Mesendoderm (in vitro differentiated cells): Measurements from ENCODE around the gene PITPNB. TPM values are rescaled to one million over a fixed set of nuclear protein-coding genes. Genes with fewer than 3 reads are reported as not detected.
A peak's percentile ranks its signal among the peaks of the same experiment; 100 is the strongest.

ENCODE experiments used
- DNase-seq: peaks from one replicate; pipeline ENCODE4 v3.0.0; 2013
- H2AK5ac ChIP-seq: 2 replicates; pipeline ENCODE4 v1.6.1; 2013; ENCODE audit warnings: low read length, inconsistent platforms
- H2BK120ac ChIP-seq: 2 replicates; pipeline ENCODE4 v1.6.1; 2013; ENCODE audit warnings: low read depth, mild to moderate bottlenecking, low read length, moderate library complexity, mixed read lengths
- H2BK15ac ChIP-seq: replicated peaks from 2 replicates; pipeline ENCODE4 v1.6.1; 2013; ENCODE audit warnings: low read depth, mild to moderate bottlenecking, moderate library complexity
- H2BK5ac ChIP-seq: 2 replicates; pipeline ENCODE4 v1.6.1; 2013; ENCODE audit warnings: low read length, inconsistent platforms
- H3K18ac ChIP-seq: 2 replicates; pipeline ENCODE4 v1.6.1; 2013; ENCODE audit warnings: mild to moderate bottlenecking, low read length, mixed read lengths
- H3K23ac ChIP-seq: one replicate; pipeline ENCODE4 v1.6.1; 2013; ENCODE audit warnings: low read length
- H3K27ac ChIP-seq: 2 replicates; pipeline ENCODE4 v1.5.1; 2013; ENCODE audit warnings: low read depth, mild to moderate bottlenecking, inconsistent platforms, low read length, moderate library complexity
- H3K27me3 ChIP-seq: 2 replicates; pipeline ENCODE4 v1.6.1; 2013; ENCODE audit warnings: low read length, control low read depth, mild to moderate bottlenecking, inconsistent platforms; ENCODE audit not compliant: insufficient read depth, poor library complexity
- H3K36me3 ChIP-seq: 2 replicates; pipeline ENCODE4 v1.6.1; 2013; ENCODE audit warnings: low read length, inconsistent platforms; ENCODE audit not compliant: control insufficient read depth, insufficient read depth
- H3K4ac ChIP-seq: one replicate; pipeline ENCODE4 v1.6.1; 2013; ENCODE audit warnings: low read depth, mild to moderate bottlenecking, low read length, moderate library complexity
- H3K4me1 ChIP-seq: 2 replicates; pipeline ENCODE4 v1.6.1; 2013; ENCODE audit warnings: low read depth, low read length, inconsistent platforms; ENCODE audit not compliant: control insufficient read depth
- H3K4me2 ChIP-seq: 2 replicates; pipeline ENCODE4 v1.6.1; 2013; ENCODE audit warnings: low read length
- H3K4me3 ChIP-seq: 2 replicates; pipeline ENCODE4 v1.5.1; 2013; ENCODE audit warnings: mild to moderate bottlenecking, low read length
- H3K56ac ChIP-seq: one replicate; pipeline ENCODE4 v1.6.1; 2013; ENCODE audit warnings: low read length
- H3K79me1 ChIP-seq: 2 replicates; pipeline ENCODE4 v1.6.1; 2013; ENCODE audit warnings: low read length, inconsistent platforms
- H3K79me2 ChIP-seq: 2 replicates; pipeline ENCODE4 v1.6.1; 2013; ENCODE audit warnings: mild to moderate bottlenecking, low read length; ENCODE audit not compliant: control insufficient read depth, insufficient read depth
- H3K9ac ChIP-seq: 2 replicates; pipeline ENCODE4 v1.6.1; 2013; ENCODE audit warnings: low read length, inconsistent platforms
- H4K5ac ChIP-seq: one replicate; pipeline ENCODE4 v1.6.1; 2013; ENCODE audit warnings: low read length
- H4K8ac ChIP-seq: one replicate; pipeline ENCODE4 v1.6.1; 2013; ENCODE audit warnings: low read depth, mild to moderate bottlenecking, control low read depth, low read length, moderate library complexity
- WGBS: extraction: QIAGEN DNeasy Blood & Tissue Kit; methylation state at CpG from one replicate; pipeline ENCODE4 v1.1.7; 2013; ENCODE audit warnings: low lambda C conversion rate, missing lambda C conversion rate; ENCODE audit not compliant: insufficient coverage; ENCODE audit errors: extremely low coverage; 5-methylcytosine and 5-hydroxymethylcytosine counted together
- small RNA-seq: library from polyadenylated mRNA; stranded (forward); fragments of <200 nt; extraction: miRNeasy Mini kit (QIAGEN cat#:217004); gene quantifications from one replicate; pipeline ENCODE3, GENCODE V24; 2013; ENCODE audit not compliant: insufficient read depth

PITPNB gene

DNA sequence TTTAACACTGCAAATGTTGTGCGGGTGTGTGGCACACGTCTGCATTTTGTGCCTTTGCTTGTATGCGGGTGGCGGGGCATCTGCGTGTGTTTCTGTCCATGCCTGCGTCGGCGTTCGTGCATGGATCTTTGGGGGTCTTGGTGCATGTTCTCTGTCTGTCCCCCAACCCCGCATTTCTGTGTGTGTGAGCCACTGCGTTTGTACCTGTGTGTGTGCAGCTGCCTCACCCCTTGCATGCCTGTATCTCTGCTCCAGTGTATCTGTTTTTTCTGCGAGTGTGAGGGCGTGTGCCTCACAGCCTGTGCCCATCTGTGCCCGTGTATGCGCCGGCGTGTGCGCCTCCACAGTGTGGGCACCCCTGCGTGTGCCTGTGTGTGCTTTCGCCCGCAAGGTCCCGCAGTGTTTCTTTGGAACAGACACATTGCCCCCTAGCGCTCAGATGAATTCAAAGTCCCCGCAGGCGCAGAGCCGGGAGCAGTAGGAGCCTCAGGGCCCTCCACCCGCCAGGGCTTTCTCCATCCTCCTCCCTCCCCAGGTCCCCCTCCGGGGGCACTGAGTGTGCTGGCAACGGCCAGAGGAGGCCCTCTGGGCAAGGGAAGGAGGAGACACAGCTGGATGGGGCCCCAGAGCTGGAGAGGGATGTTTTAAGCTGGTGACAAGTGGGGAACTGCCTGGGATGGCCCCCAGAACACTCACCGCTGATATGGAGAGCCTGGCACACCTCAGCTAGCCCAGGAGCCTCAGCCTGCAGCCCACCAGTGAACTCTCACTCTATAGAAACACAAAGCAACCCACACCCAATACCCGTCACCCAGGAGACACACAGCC is 114.4 kb downstream of the PITPNB start:
- Histone ChIP-seq H4K5ac (no peak overlapping the region), H4K8ac (no peak overlapping the region), H2BK15ac (no peak overlapping the region), H3K79me1 (no peaks in the 10 kb centered on the region), H3K4me2 (peak overlapping the region; percentile 25), H2BK120ac (no peak overlapping the region), H3K18ac (no peak overlapping the region), H3K79me2 (no peaks in the 10 kb centered on the region), H3K9ac (peak overlapping the region; percentile 13), H3K23ac (peak overlapping the region; percentile 68), H3K27ac (no peak overlapping the region), H3K27me3 (peaks cover 10% of the 10 kb centered on the region), H3K4me3 (no peak overlapping the region), H3K36me3 (no peaks in the 10 kb centered on the region), H2BK5ac (no peak overlapping the region), H3K56ac (peak overlapping the region; percentile 40), H3K4ac (no peak overlapping the region), H3K4me1 (peaks cover 9% of the 10 kb centered on the region), H2AK5ac (peak overlapping the region; percentile 94)
- WGBS = no CpG with 5 or more reads among the region's 31 CpGs
- DNase-seq = peak; percentile 72

DNA sequence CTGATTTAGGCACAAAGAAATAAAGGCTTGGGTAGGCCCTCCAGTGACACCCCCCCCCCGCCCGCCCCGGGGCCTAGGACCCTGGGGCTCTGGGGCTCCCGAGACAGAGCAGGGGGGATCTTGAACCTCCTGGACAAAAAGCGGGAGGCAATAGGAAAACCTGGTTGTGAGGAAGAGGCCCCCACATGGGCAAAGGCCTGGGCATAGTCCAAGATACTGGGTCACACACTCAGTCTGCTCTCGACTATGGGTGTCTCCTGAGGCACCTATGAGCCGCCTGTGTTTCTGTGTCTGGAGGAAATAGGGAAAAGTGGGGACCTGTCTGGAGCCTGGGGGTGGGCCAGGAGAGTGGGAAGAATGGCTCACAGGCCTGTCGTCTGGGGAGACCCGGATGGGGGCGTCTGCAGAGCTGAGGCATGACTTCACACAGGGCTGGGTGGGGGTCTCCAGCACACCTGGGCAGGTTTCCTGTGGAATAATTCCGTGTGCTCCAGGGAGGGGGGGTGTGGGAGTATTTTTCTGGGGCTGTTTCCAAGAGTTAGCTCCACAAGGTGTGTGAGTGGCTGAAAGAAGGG is 115.1 kb downstream of the PITPNB start:
- DNase-seq = no peak
- Histone ChIP-seq H3K27ac (no peak overlapping the region), H3K4me3 (no peak overlapping the region), H3K23ac (no peak overlapping the region), H3K27me3 (peaks cover 16% of the 10 kb centered on the region), H2BK15ac (no peak overlapping the region), H3K4me2 (no peak overlapping the region), H3K4me1 (peaks cover 7% of the 10 kb centered on the region), H3K4ac (no peak overlapping the region), H3K9ac (no peak overlapping the region), H2BK5ac (no peak overlapping the region), H3K36me3 (no peaks in the 10 kb centered on the region), H2BK120ac (no peak overlapping the region), H4K8ac (no peak overlapping the region), H3K56ac (no peak overlapping the region), H4K5ac (no peak overlapping the region), H3K79me2 (no peaks in the 10 kb centered on the region), H2AK5ac (no peak overlapping the region), H3K79me1 (no peaks in the 10 kb centered on the region), H3K18ac (peak overlapping the region; percentile 28)
- WGBS = no CpG with 5 or more reads among the region's 11 CpGs

DNA sequence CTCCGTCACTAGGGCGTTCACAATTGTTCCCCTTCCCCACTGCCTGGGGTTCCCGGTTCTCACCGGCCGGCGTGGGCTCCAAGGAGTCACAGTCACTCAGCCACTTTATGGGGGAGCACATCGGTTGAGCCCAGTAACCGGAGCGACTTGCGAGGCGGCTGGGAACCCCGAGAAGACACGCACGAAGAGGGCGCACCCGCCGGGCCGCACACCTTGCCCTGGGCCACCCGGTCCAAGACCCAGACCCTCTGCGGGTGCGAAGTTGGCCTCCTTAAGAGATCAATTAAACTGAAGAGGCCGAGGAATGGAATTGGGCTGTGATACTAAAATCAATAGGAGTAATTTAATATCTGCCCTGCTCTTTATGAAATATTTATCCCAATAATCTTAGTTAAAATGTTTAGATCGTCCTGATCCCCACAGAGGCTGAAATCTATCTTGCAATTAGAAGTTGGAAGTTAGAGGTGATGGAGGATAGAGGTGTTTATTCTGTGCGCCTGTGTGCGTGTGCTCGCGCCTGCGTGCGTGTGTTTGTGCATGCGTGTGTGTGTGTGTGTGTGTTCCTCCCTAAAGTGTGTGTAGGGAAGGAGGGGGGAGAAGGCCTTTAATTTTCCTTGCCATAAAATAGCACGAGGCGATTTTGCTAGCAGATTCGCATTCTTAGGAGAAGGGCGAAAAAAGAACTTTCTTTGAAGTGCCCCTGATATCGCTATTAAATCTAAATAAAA is 116.5 kb downstream of the PITPNB start:
- peaks cover 29% of the 10 kb centered on the region for H3K27me3 ChIP-seq

More for the DNA sequence above, 116.5 kb downstream of the PITPNB start:
- WGBS = no CpG with 5 or more reads among the region's 35 CpGs
- H2BK120ac ChIP-seq = peak overlapping the region; percentile 30
- peak overlapping the region; percentile 45 for H3K23ac ChIP-seq
- H3K4me2 ChIP-seq = peak overlapping the region; percentile 87
- no peak overlapping the region for H2BK5ac ChIP-seq
- H3K79me1 ChIP-seq = no peaks in the 10 kb centered on the region
- no peak overlapping the region for H4K8ac ChIP-seq
- peak overlapping the region; percentile 93 for H3K56ac ChIP-seq
- DNase-seq = no peak
- no peak overlapping the region for H2AK5ac ChIP-seq
- H3K18ac ChIP-seq = peak overlapping the region; percentile 61
- H3K9ac ChIP-seq = peak overlapping the region; percentile 75
- H3K36me3 ChIP-seq = no peaks in the 10 kb centered on the region
- H2BK15ac ChIP-seq = no peak overlapping the region
- H3K4me3 ChIP-seq = peak overlapping the region; percentile 49
- peaks cover 7% of the 10 kb centered on the region for H3K4me1 ChIP-seq
- no peaks in the 10 kb centered on the region for H3K79me2 ChIP-seq
- H3K27ac ChIP-seq = no peak overlapping the region
- H4K5ac ChIP-seq = no peak overlapping the region
- peak overlapping the region; percentile 70 for H3K4ac ChIP-seq

Small RNA genes within 50 kb of the gene (small RNA-seq; reads per million reads assigned to genes)
- not detected for gene MIR3199-1
- not detected for gene RF02198
